ENCODE measurements around the gene EXTL2. TPM values are rescaled to one million over a fixed set of nuclear protein-coding genes. Genes with fewer than 3 reads are reported as not detected.

Gene EXTL2
- total RNA-seq, 1 experiment from 2014 or later = 37.9 TPM

- no peak overlapping the region for H2BK120ac ChIP-seq (ENCODE audit: low read depth, low read length, poor library complexity, severe bottlenecking)
- Mint-ChIP-seq H3K4me3 (no peak overlapping the region), H3K9me3 (no peaks in the 10 kb centered on the region), H3K27ac (no peak overlapping the region), H3K4me1 (no peaks in the 10 kb centered on the region), H3K36me3 (ENCODE audit: insufficient read depth in 1 of 3, low read depth in 3 of 3) (peaks cover 0 to 16% (median 12%) of the 10 kb centered on the region in 3 experiments; a peak in 5 of 7 replicates), H3K27me3 (ENCODE audit: low read depth) (no peaks in the 10 kb centered on the region)
- no peak overlapping the region for H3K23ac ChIP-seq (ENCODE audit: insufficient read length, low read depth, low read length)
- H4K91ac ChIP-seq (ENCODE audit: insufficient read length, low read depth, low read length) = no peak overlapping the region
- H2BK12ac ChIP-seq (ENCODE audit: insufficient read length, low read depth, low read length) = no peak overlapping the region
- no peak overlapping the region for H2AFZ ChIP-seq (ENCODE audit: low read length)
- no peak overlapping the region for H4K5ac ChIP-seq (ENCODE audit: insufficient read length, low read depth, low read length)
- H3K4ac ChIP-seq (ENCODE audit: low read depth, low read length) = no peak overlapping the region
- no peak overlapping the region for H3K4me2 ChIP-seq (ENCODE audit: insufficient read depth, insufficient read length, low read length)
- H4K8ac ChIP-seq (replicated peaks; ENCODE audit: insufficient read length, low read depth, low read length) = no peak overlapping the region
- no peak overlapping the region for H2BK15ac ChIP-seq (ENCODE audit: low read depth, low read length)
- H3T11ph ChIP-seq (ENCODE audit: low read length) = no peak overlapping the region
- no peaks in the 10 kb centered on the region for H3K79me2 ChIP-seq (ENCODE audit: insufficient read depth, low read length)
- no peak overlapping the region for H3K18ac ChIP-seq (ENCODE audit: insufficient read length, low read depth, low read length)
- H3K9me3 ChIP-seq (ENCODE audit: control insufficient read depth, low read depth, low read length) = no peaks in the 10 kb centered on the region
- no peaks in the 10 kb centered on the region for H3K27me3 ChIP-seq (ENCODE audit: insufficient read depth, low read length)
- no peak overlapping the region for H2BK5ac ChIP-seq (ENCODE audit: insufficient read length, low read length)
- H2AK5ac ChIP-seq (ENCODE audit: insufficient read length, low read length) = no peak overlapping the region
- H3K14ac ChIP-seq (ENCODE audit: insufficient read depth, low read length) = no peak overlapping the region
- H2BK20ac ChIP-seq (ENCODE audit: low read depth, low read length, poor library complexity, severe bottlenecking) = no peak overlapping the region
- no peak overlapping the region for H3K56ac ChIP-seq (ENCODE audit: insufficient read length, low read depth, low read length)
- H3K79me1 ChIP-seq (ENCODE audit: insufficient read depth, low read depth, low read length, poor library complexity, severe bottlenecking) = no peaks in the 10 kb centered on the region
- H3K23me2 ChIP-seq (ENCODE audit: insufficient read length, low read depth, low read length, poor library complexity, severe bottlenecking) = no peaks in the 10 kb centered on the region
- DNase-seq = no peak
- no peak for TF ChIP-seq CTCF (conservative IDR thresholded peaks at IDR 0.05)
- H4K20me1 ChIP-seq (ENCODE audit: control insufficient read depth, insufficient read depth, insufficient read length) = no peaks in the 10 kb centered on the region
- H3K27ac ChIP-seq (ENCODE audit: insufficient read length, low read depth, low read length) = no peak overlapping the region
- H3K9ac ChIP-seq (ENCODE audit: extremely low read depth, insufficient read length, low read length) = no peak overlapping the region
- H3K4me1 ChIP-seq (ENCODE audit: insufficient read depth, low read length) = no peaks in the 10 kb centered on the region
These were observed 15.2 kb downstream of the EXTL2 start for GRCh38 chr1:100879422-100879821.
